Activated B cell treated with CpG ODN at 0.5 μM for 24 hours (primary cell): ENCODE data around the gene PAGE4. TPM values are rescaled to one million over a fixed set of nuclear protein-coding genes. Genes with fewer than 3 reads are reported as not detected.
A peak's percentile ranks its signal among the peaks of the same experiment; 100 is the strongest.

ENCODE experiments used
- ATAC-seq: fragments of 200-7000 bp; cut with Tn5 transposase; one replicate; pipeline ENCODE4 v1.10.0; 2021; ENCODE audit warnings: low read depth, mild to moderate bottlenecking, moderate library complexity
- CTCF ChIA-PET: fragments of 350-600 bp; sonication (Branson Sonifier 250); formaldehyde crosslinking; loops from one replicate; lab custom pipeline; 2021; ENCODE audit warnings: antibody characterized with exemption; lab: Charles Lee
- POLR2A ChIA-PET: fragments of 350-600 bp; sonication (Branson Sonifier 250); formaldehyde crosslinking; loops from one replicate; lab custom pipeline; 2021; ENCODE audit warnings: antibody characterized with exemption; lab: Charles Lee
- DNase-seq: peaks from one replicate; pipeline ENCODE4 v3.0.0; 2022
- H3K27ac Mint-ChIP-seq: one replicate; pipeline ENCODE4 v1.8.0; 2020; ENCODE audit warnings: mixed read lengths
- H3K27me3 Mint-ChIP-seq: one replicate; pipeline ENCODE4 v1.8.0; 2021; ENCODE audit warnings: mixed read lengths
- H3K36me3 Mint-ChIP-seq: one replicate; pipeline ENCODE4 v1.8.0; 2021; ENCODE audit warnings: low read depth, mixed read lengths
- H3K4me1 Mint-ChIP-seq: one replicate; pipeline ENCODE4 v1.8.0; 2021; ENCODE audit warnings: mixed read lengths
- H3K4me3 Mint-ChIP-seq: one replicate; pipeline ENCODE4 v1.8.0; 2020; ENCODE audit warnings: mild to moderate bottlenecking, mixed read lengths
- H3K9me3 Mint-ChIP-seq: one replicate; pipeline ENCODE4 v1.8.0; 2020; ENCODE audit warnings: mixed read lengths
- CTCF ChIP-seq: fragments of 200-600 bp; IDR thresholded peaks from one replicate; pipeline ENCODE4 v1.8.0; 2022; ENCODE audit warnings: antibody characterized with exemption, mild to moderate bottlenecking
- intact Hi-C: fragments of 100-400 bp; cut with micrococcal nuclease; formaldehyde crosslinking; loops from one replicate; pipeline ENCODE4 v1.15.1; 2024
- total RNA-seq: library from RNA; stranded (reverse); gene quantifications from 2 replicates; pipeline ENCODE4 v1.2.3, GENCODE V29; 2022

The PAGE4 gene
- total RNA-seq, 1 donor from 2014 or later: not detected

DNA sequence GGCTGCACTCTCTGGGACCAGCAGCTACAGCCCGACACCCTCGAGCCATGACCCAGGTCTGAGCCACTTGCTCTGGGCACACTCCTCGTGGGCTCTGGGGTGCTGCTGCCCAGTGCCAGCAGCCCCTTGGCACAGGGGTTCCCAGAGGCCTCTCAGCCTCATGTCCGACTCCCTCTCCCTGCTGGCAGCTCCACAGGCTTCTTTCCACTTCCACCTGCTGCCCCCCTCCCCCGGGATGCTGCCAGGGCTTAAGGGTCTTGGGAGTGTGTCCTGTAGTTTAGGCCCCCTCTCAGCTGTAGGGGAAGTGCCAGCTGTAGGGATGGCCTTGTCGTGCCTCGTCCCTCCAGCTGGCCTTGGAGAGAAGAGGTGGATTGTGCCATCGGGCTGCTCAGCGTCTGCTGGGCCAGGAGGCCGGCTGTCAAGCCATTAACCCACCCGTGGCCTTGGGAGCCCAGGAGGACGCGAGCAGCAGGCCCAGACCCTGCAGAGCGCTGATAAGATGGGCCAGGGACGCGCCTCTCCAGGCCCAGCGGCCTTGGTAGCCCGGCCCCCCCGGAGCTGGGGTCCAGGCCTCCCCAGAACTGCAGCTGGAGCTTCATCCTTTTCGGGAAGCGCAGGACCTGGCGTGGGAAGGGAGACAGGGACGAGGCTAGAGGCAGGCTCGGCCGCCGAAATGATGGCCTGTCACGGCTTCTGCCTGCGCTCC, 49.2 kb downstream of the PAGE4 start:
- CTCF ChIA-PET: interaction anchor here (0.8 to 1.9 kb wide), 2 partner anchors 33 to 41 kb away, joined by 4 to 5 read pairs; no protein-coding TSS in a partner anchor
- Mint-ChIP-seq H3K4me3 (peak overlapping the region; percentile 81), H3K9me3 (no peaks in the 10 kb centered on the region), H3K27me3 (no peaks in the 10 kb centered on the region), H3K4me1 (peaks cover 30% of the 10 kb centered on the region), H3K36me3 (no peaks in the 10 kb centered on the region), H3K27ac (peak overlapping the region; percentile 78)
- intact Hi-C loops: loop anchor here (2.0 to 5.0 kb wide), 2 partner anchors 41 to 686 kb away; no protein-coding TSS in a partner anchor
- DNase-seq (peak; percentile 13), ATAC-seq (no peak)
- POLR2A ChIA-PET: interaction anchor here (0.8 to 1.6 kb wide), 2 partner anchors 44 to 45 kb away, joined by 3 to 6 read pairs; partner anchors contain the start of gene CLCN5
- no peak for TF ChIP-seq CTCF

DNA sequence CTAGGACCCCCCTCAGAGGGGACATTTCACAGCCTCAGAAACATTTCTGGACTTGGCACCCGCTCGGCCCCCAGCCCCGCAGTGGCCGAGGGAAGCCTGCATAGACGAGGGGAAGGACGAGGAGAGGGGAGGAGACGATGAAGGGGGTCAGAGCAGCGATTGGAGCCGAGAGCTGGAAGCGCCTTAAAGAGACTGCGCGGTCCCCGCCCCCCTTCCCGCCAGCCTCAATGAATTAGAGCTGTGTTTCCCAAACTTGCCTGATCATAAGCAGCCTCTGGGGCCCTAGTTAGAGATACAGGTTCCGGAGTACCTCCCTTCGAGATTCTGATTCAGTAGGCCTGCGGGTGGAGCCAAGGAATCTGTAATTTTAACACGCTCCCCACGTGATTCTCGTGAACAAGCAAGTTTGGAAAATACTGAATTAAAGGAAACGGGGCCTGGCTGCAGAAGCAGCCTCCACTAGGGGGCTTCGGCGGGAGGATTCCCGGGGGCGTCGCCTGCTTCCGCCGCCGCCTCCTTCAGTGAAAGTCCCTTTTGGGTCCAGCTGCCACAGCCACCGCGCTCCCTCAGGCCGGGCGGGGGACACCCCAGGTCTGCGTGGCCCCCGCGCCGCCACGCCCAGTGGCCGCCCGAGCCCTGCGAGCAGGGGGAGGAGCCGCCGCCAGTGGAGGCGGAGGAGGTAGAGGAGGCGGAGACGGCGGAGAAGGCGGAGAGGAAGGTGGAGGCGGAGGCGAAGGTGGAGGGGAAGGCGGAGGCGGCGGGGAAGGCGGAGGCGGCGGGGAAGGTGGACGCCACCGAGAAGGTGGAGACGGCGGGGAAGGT, 49.9 kb downstream of the PAGE4 start, which contains the start of gene USP27X:
TSS of gene USP27X (plus strand) at position 651 of the 822 bp plus-strand sequence. CDS start 824 bp downstream, outside the sequence.
- peak within 1 kb of the TSS; percentile 78 for H3K27ac Mint-ChIP-seq
- H3K4me3 Mint-ChIP-seq: peak within 1 kb of the TSS; percentile 81
- DNase-seq (peak; percentile 72), ATAC-seq (peak; percentile 94)
- CTCF ChIA-PET: interaction anchor here (0.8 to 1.9 kb wide), 3 partner anchors 33 to 40 kb away, joined by 3 to 5 read pairs (median 4); no protein-coding TSS in a partner anchor
- H3K4me1 Mint-ChIP-seq: peaks cover 30% of the 10 kb centered on the region
- intact Hi-C loops: loop anchor here (1.0 to 5.0 kb wide), 4 partner anchors 37 to 687 kb away; partner anchors contain the start of gene CLCN5
- no peaks in the 10 kb centered on the region for H3K9me3 Mint-ChIP-seq
- no peak for TF ChIP-seq CTCF
- no peaks in the 10 kb centered on the region for H3K27me3 Mint-ChIP-seq
- POLR2A ChIA-PET: interaction anchor here (0.8 to 1.6 kb wide), 2 partner anchors 43 to 44 kb away, joined by 3 to 6 read pairs; partner anchors contain the start of gene CLCN5
- H3K36me3 Mint-ChIP-seq: no peaks in the 10 kb centered on the region

DNA sequence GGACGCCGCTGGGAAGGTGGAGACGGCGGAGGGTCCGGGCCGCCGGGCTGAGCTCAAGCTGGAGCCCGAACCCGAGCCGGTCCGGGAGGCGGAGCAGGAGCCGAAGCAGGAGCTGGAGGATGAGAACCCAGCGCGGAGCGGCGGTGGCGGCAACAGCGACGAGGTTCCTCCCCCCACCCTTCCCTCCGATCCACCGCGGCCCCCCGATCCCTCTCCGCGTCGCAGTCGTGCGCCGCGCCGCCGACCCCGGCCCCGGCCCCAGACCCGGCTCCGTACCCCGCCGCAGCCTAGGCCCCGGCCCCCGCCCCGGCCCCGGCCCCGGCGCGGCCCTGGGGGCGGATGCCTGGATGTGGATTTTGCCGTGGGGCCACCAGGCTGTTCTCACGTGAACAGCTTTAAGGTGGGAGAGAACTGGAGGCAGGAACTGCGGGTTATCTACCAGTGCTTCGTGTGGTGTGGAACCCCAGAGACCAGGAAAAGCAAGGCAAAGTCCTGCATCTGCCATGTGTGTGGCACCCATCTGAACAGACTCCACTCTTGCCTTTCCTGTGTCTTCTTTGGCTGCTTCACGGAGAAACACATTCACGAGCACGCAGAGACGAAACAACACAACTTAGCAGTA, 50.7 kb downstream of the PAGE4 start:
- Mint-ChIP-seq H3K27me3 (no peaks in the 10 kb centered on the region), H3K4me3 (peak overlapping the region; percentile 81), H3K27ac (peak overlapping the region; percentile 78), H3K36me3 (no peaks in the 10 kb centered on the region), H3K9me3 (no peaks in the 10 kb centered on the region), H3K4me1 (peaks cover 34% of the 10 kb centered on the region)
- ChIA-PET POLR2A (interaction anchor here (1.6 kb wide), 1 partner anchor 42 kb away, joined by 6 read pairs; the partner anchor contains the start of gene CLCN5), CTCF (interaction anchor here (1.2 to 1.9 kb wide), 2 partner anchors 36 to 39 kb away, joined by 3 to 5 read pairs; no protein-coding TSS in a partner anchor)
- no peak for ATAC-seq
- intact Hi-C loops: loop anchor here (1.0 to 5.0 kb wide), 4 partner anchors 37 to 687 kb away; partner anchors contain the start of gene CLCN5
- no peak for TF ChIP-seq CTCF
- DNase-seq: no peak

DNA sequence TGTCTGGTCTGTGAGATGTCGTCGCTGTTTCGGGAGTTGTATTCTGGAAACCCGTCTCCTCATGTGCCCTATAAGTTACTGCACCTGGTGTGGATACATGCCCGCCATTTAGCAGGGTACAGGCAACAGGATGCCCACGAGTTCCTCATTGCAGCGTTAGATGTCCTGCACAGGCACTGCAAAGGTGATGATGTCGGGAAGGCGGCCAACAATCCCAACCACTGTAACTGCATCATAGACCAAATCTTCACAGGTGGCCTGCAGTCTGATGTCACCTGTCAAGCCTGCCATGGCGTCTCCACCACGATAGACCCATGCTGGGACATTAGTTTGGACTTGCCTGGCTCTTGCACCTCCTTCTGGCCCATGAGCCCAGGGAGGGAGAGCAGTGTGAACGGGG, 51.6 kb downstream of the PAGE4 start:
- CTCF ChIA-PET: no interaction called here
- Mint-ChIP-seq H3K27me3 (no peaks in the 10 kb centered on the region), H3K4me3 (no peak overlapping the region), H3K4me1 (peaks cover 34% of the 10 kb centered on the region), H3K9me3 (no peaks in the 10 kb centered on the region), H3K27ac (no peak overlapping the region), H3K36me3 (no peaks in the 10 kb centered on the region)
- no peak for ATAC-seq
- intact Hi-C loops: no loop called here
- no peak for TF ChIP-seq CTCF
- no peak for DNase-seq
- POLR2A ChIA-PET: no interaction called here

Other genes with a start within 250 kb of the PAGE4 start
- not detected in 2 replicates for gene GAGE12H, start 249.4 kb upstream of the PAGE4 start, total RNA-seq
- gene GAGE2A, start 239.8 kb upstream of the PAGE4 start, total RNA-seq: not detected in 2 replicates
- gene GAGE1, start 230.3 kb upstream of the PAGE4 start, total RNA-seq: not detected in 2 replicates
- not detected in 2 replicates for gene PAGE1, start 133.3 kb upstream of the PAGE4 start, total RNA-seq
- 2.3 and 2.8 TPM in 2 replicates for gene USP27X, start 50.2 kb downstream of the PAGE4 start, total RNA-seq
- gene CLCN5, start 93.3 kb downstream of the PAGE4 start, total RNA-seq: 2.8 and 4.2 TPM in 2 replicates